Loucy (cell line): ENCODE results near the gene DEFB128.

Experiments used
- EZH2phosphoT487 ChIP-seq: fragments of 200-600 bp; IDR thresholded peaks from 2 replicates; pipeline ENCODE4 v1.6.1; 2018; ENCODE audit warnings: antibody characterized with exemption, mild to moderate bottlenecking, moderate library complexity, borderline replicate concordance
- TF ChIP-seq, protein P1 (sequence below): fragments of 200-600 bp; sonication (generic); conservative IDR thresholded peaks from 2 replicates; pipeline ENCODE4 v1.5.1; 2014; ENCODE audit warnings: mild to moderate bottlenecking, antibody characterized with exemption, low read length

GRCh38 chr20:237929-238328 is 48.4 kb upstream of the DEFB128 start:
- TF ChIP-seq, protein P1, sequence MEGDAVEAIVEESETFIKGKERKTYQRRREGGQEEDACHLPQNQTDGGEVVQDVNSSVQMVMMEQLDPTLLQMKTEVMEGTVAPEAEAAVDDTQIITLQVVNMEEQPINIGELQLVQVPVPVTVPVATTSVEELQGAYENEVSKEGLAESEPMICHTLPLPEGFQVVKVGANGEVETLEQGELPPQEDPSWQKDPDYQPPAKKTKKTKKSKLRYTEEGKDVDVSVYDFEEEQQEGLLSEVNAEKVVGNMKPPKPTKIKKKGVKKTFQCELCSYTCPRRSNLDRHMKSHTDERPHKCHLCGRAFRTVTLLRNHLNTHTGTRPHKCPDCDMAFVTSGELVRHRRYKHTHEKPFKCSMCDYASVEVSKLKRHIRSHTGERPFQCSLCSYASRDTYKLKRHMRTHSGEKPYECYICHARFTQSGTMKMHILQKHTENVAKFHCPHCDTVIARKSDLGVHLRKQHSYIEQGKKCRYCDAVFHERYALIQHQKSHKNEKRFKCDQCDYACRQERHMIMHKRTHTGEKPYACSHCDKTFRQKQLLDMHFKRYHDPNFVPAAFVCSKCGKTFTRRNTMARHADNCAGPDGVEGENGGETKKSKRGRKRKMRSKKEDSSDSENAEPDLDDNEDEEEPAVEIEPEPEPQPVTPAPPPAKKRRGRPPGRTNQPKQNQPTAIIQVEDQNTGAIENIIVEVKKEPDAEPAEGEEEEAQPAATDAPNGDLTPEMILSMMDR = no peak
- TF ChIP-seq EZH2phosphoT487 = no peak
